Omental fat pad (tissue), 4 donors: ENCODE results near the gene SUN1. TPM values are rescaled to one million over a fixed set of nuclear protein-coding genes. Genes with fewer than 3 reads are reported as not detected.

Experiments
- ATAC-seq: fragments of 150-250 bp; one replicate; pipeline ENCODE4 v1.9.1; 2016; ENCODE audit warnings: mild to moderate bottlenecking, moderate library complexity; ENCODE audit not compliant: low FRiP score
- DNase-seq: peaks from one replicate; pipeline ENCODE4 v3.0.0-alpha.2; 2019; ENCODE audit warnings: low spot score
- CTCF ChIP-seq, 3 donors: fragments of 450-650 bp; IDR thresholded peaks; one replicate each; pipeline ENCODE4 v1.5.1; 2016 to 2017; ENCODE audit warnings: antibody characterized with exemption in 3 of 3, mild to moderate bottlenecking in 3 of 3, moderate library complexity in 2 of 3
- total RNA-seq, 4 donors: library from RNA; depleted of rRNA; stranded (reverse); fragments of >200 nt; gene quantifications; one replicate each; pipeline ENCODE4 v1.1.0, GENCODE V29; 2016

SUN1 gene
- total RNA-seq, 4 donors from 2014 or later, result 124 to 245 (median 174) TPM

GRCh38 chr7:853366-854117 lies 21.3 kb downstream of the SUN1 start:
- no peak for DNase-seq
- TF ChIP-seq CTCF (IDR thresholded peaks at IDR 0.05), result no peak

GRCh38 chr7:854118-854775 lies 22.0 kb downstream of the SUN1 start:
- ATAC-seq, result no peak
- DNase-seq, result no peak
- no peak for TF ChIP-seq CTCF (IDR thresholded peaks at IDR 0.05)

More at GRCh38 chr7:853366-854117, 21.3 kb downstream of the SUN1 start:
- no peak for ATAC-seq

- no peak for ATAC-seq
Observed at GRCh38 chr7:855686-856369, 23.6 kb downstream of the SUN1 start.

GRCh38 chr7:856444-857095 lies 24.3 kb downstream of the SUN1 start:
- no peak for TF ChIP-seq CTCF (IDR thresholded peaks at IDR 0.05)
- no peak for ATAC-seq
- no peak for DNase-seq

More at GRCh38 chr7:855686-856369, 23.6 kb downstream of the SUN1 start:
- no peak for TF ChIP-seq CTCF (IDR thresholded peaks at IDR 0.05)
- no peak for DNase-seq

GRCh38 chr7:857661-858060 lies 25.4 kb downstream of the SUN1 start:
- DNase-seq, result no peak

More at GRCh38 chr7:857661-858060, 25.4 kb downstream of the SUN1 start:
- TF ChIP-seq CTCF (IDR thresholded peaks at IDR 0.05), result no peak
- ATAC-seq, result no peak
